Activated naive CD4-positive, alpha-beta T cell treated with anti-CD3 and anti-CD28 coated beads, Interleukin-2, amount 10 ng/mL, durations not matched to agents 7 days and 5 days (primary cell): ENCODE measurements around the gene ARHGAP24.

ENCODE experiments used
- CTCF ChIA-PET: fragments of 350-600 bp; sonication (Branson Sonifier 250); formaldehyde crosslinking; loops from one replicate; lab custom pipeline; 2021; ENCODE audit warnings: antibody characterized with exemption; lab: Charles Lee
- DNase-seq: peaks from one replicate; pipeline ENCODE4 v3.0.0-alpha.2; 2020
- H3K27ac Mint-ChIP-seq: one replicate; pipeline ENCODE4 v1.8.0; 2021; ENCODE audit warnings: mild to moderate bottlenecking, moderate library complexity, mixed read lengths
- H3K27me3 Mint-ChIP-seq: one replicate; pipeline ENCODE4 v1.8.0; 2021; ENCODE audit warnings: mild to moderate bottlenecking, mixed read lengths
- H3K36me3 Mint-ChIP-seq: one replicate; pipeline ENCODE4 v1.8.0; 2021; ENCODE audit warnings: mixed read lengths
- H3K4me1 Mint-ChIP-seq: one replicate; pipeline ENCODE4 v1.8.0; 2021; ENCODE audit warnings: mixed read lengths
- H3K4me3 Mint-ChIP-seq: one replicate; pipeline ENCODE4 v1.8.0; 2021; ENCODE audit warnings: mild to moderate bottlenecking, moderate library complexity, mixed read lengths
- H3K9me3 Mint-ChIP-seq: one replicate; pipeline ENCODE4 v1.8.0; 2021; ENCODE audit warnings: mixed read lengths

The ARHGAP24 gene

GRCh38 chr4:85603437-85604336 is 128.7 kb downstream of the ARHGAP24 start:
- no peak for DNase-seq

GRCh38 chr4:85606505-85606904 is 131.6 kb downstream of the ARHGAP24 start:
- Mint-ChIP-seq H3K9me3 (no peaks in the 10 kb centered on the region), H3K4me3 (no peak overlapping the region), H3K27me3 (no peaks in the 10 kb centered on the region), H3K36me3 (no peaks in the 10 kb centered on the region), H3K4me1 (no peaks in the 10 kb centered on the region), H3K27ac (no peak overlapping the region)
- CTCF ChIA-PET = no interaction called here
- no peak for DNase-seq

More at GRCh38 chr4:85603437-85604336, 128.7 kb downstream of the ARHGAP24 start:
- Mint-ChIP-seq H3K27ac (no peak overlapping the region), H3K36me3 (no peaks in the 10 kb centered on the region), H3K4me1 (no peaks in the 10 kb centered on the region), H3K4me3 (no peak overlapping the region), H3K27me3 (no peaks in the 10 kb centered on the region), H3K9me3 (no peaks in the 10 kb centered on the region)
- CTCF ChIA-PET = no interaction called here

DNA sequence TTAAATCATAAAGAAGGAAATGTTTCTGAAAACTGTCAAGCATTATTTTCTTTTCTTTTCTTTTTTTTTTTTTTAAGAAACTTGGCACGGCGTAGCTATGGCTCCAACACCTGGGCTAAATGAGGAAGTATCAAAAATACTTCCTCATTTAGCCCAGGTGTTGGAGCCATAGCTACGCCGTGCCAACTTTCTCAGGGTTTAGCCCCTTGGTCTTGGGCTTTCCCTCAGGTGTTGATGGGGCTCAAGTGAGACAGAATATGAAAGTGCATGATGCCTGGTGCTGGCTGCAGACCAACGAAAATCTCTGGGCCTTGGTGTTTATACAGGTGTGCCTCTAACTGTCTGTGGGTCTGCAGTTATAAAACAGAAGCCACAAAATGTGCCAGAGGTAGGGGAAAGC is 132.7 kb downstream of the ARHGAP24 start:
- CTCF ChIA-PET = no interaction called here
- DNase-seq = no peak
- Mint-ChIP-seq H3K36me3 (no peaks in the 10 kb centered on the region), H3K27me3 (no peaks in the 10 kb centered on the region), H3K9me3 (no peaks in the 10 kb centered on the region), H3K4me1 (no peaks in the 10 kb centered on the region), H3K4me3 (no peak overlapping the region), H3K27ac (no peak overlapping the region)

DNA sequence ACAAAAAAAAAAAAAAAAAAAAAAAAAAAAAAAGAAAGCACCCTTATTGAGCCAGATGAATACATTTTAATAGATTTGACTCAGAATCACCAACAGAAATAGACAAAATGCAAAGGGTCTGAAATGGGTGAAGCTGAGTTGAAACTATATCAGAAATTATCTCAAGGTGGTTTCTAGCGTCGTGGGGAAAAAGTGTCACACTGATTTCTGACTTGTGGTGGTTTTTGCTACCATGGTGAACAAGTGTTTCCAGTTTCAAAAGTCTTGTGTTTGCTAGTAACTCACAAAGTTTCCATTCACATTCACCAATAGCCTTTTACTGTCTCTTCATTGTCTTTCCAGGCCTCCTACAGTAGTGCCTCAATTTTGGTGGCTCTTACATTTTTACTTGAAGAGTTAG is 135.5 kb downstream of the ARHGAP24 start:
- no peak overlapping the region for H3K27ac Mint-ChIP-seq
- no peak for DNase-seq
- CTCF ChIA-PET = no interaction called here
- H3K4me1 Mint-ChIP-seq = no peaks in the 10 kb centered on the region
- no peaks in the 10 kb centered on the region for H3K9me3 Mint-ChIP-seq
- H3K4me3 Mint-ChIP-seq = no peak overlapping the region
- H3K36me3 Mint-ChIP-seq = no peaks in the 10 kb centered on the region
- no peaks in the 10 kb centered on the region for H3K27me3 Mint-ChIP-seq

GRCh38 chr4:85611661-85612060 is 136.7 kb downstream of the ARHGAP24 start:
- no peak overlapping the region for H3K4me3 Mint-ChIP-seq
- CTCF ChIA-PET = no interaction called here
- DNase-seq = no peak
- no peaks in the 10 kb centered on the region for H3K36me3 Mint-ChIP-seq
- H3K9me3 Mint-ChIP-seq = no peaks in the 10 kb centered on the region
- no peaks in the 10 kb centered on the region for H3K27me3 Mint-ChIP-seq
- H3K4me1 Mint-ChIP-seq = no peaks in the 10 kb centered on the region
- H3K27ac Mint-ChIP-seq = no peak overlapping the region

GRCh38 chr4:85613901-85614300 is 139.0 kb downstream of the ARHGAP24 start:
- no peak overlapping the region for H3K27ac Mint-ChIP-seq
- no peaks in the 10 kb centered on the region for H3K4me1 Mint-ChIP-seq
- H3K9me3 Mint-ChIP-seq = no peaks in the 10 kb centered on the region
- CTCF ChIA-PET = no interaction called here
- no peaks in the 10 kb centered on the region for H3K36me3 Mint-ChIP-seq
- no peak overlapping the region for H3K4me3 Mint-ChIP-seq
- no peaks in the 10 kb centered on the region for H3K27me3 Mint-ChIP-seq
- DNase-seq = no peak

- H3K27me3 Mint-ChIP-seq = no peaks in the 10 kb centered on the region
- no peaks in the 10 kb centered on the region for H3K4me1 Mint-ChIP-seq
- no peaks in the 10 kb centered on the region for H3K9me3 Mint-ChIP-seq
- no peak for DNase-seq
- H3K4me3 Mint-ChIP-seq = no peak overlapping the region
- CTCF ChIA-PET = no interaction called here
- no peak overlapping the region for H3K27ac Mint-ChIP-seq
- no peaks in the 10 kb centered on the region for H3K36me3 Mint-ChIP-seq
Measured at GRCh38 chr4:85615952-85616351, 141.0 kb downstream of the ARHGAP24 start.

- CTCF ChIA-PET = no interaction called here
- H3K4me3 Mint-ChIP-seq = no peak overlapping the region
- DNase-seq = no peak
- no peaks in the 10 kb centered on the region for H3K9me3 Mint-ChIP-seq
- no peaks in the 10 kb centered on the region for H3K36me3 Mint-ChIP-seq
- H3K27ac Mint-ChIP-seq = no peak overlapping the region
- no peaks in the 10 kb centered on the region for H3K27me3 Mint-ChIP-seq
- no peaks in the 10 kb centered on the region for H3K4me1 Mint-ChIP-seq
Measured at GRCh38 chr4:85617202-85617601, 142.3 kb downstream of the ARHGAP24 start.

- CTCF ChIA-PET = no interaction called here
- no peaks in the 10 kb centered on the region for H3K36me3 Mint-ChIP-seq
- no peak overlapping the region for H3K4me3 Mint-ChIP-seq
- H3K4me1 Mint-ChIP-seq = no peaks in the 10 kb centered on the region
- no peaks in the 10 kb centered on the region for H3K27me3 Mint-ChIP-seq
- H3K27ac Mint-ChIP-seq = no peak overlapping the region
- DNase-seq = no peak
- peaks cover 8% of the 10 kb centered on the region for H3K9me3 Mint-ChIP-seq
Measured at GRCh38 chr4:85632981-85633380, 158.0 kb downstream of the ARHGAP24 start.

- H3K36me3 Mint-ChIP-seq = no peaks in the 10 kb centered on the region
- CTCF ChIA-PET = interaction anchor here (1.1 kb wide), 1 partner anchor 11 kb away, joined by 3 read pairs; no protein-coding TSS in a partner anchor
- no peak overlapping the region for H3K27ac Mint-ChIP-seq
- no peaks in the 10 kb centered on the region for H3K27me3 Mint-ChIP-seq
- H3K9me3 Mint-ChIP-seq = no peaks in the 10 kb centered on the region
- no peak overlapping the region for H3K4me3 Mint-ChIP-seq
- no peaks in the 10 kb centered on the region for H3K4me1 Mint-ChIP-seq
- no peak for DNase-seq
Measured at GRCh38 chr4:85637778-85638177, 162.8 kb downstream of the ARHGAP24 start.

DNA sequence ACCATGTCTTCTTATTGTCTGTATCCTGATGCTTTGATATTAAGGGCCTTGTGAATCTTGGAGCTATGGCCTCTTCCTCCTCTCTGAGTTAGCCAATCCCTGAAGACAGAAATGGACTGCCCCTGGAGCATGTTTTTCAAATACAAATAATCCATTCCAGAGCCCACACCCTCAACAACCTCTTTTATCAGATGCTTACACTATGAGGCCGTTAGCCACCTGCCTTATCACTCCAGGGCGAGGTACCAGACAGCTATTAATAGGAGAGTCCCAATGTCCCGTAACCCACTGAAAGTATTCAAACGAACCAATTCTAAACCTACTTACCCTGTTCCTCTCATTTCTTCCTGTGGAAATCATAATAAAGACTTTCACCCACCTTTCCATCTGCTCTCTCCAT is 165.0 kb downstream of the ARHGAP24 start:
- DNase-seq = no peak
- no peaks in the 10 kb centered on the region for H3K27me3 Mint-ChIP-seq
- no peak overlapping the region for H3K4me3 Mint-ChIP-seq
- no peak overlapping the region for H3K27ac Mint-ChIP-seq
- H3K4me1 Mint-ChIP-seq = no peaks in the 10 kb centered on the region
- no peaks in the 10 kb centered on the region for H3K9me3 Mint-ChIP-seq
- CTCF ChIA-PET = no interaction called here
- no peaks in the 10 kb centered on the region for H3K36me3 Mint-ChIP-seq

DNA sequence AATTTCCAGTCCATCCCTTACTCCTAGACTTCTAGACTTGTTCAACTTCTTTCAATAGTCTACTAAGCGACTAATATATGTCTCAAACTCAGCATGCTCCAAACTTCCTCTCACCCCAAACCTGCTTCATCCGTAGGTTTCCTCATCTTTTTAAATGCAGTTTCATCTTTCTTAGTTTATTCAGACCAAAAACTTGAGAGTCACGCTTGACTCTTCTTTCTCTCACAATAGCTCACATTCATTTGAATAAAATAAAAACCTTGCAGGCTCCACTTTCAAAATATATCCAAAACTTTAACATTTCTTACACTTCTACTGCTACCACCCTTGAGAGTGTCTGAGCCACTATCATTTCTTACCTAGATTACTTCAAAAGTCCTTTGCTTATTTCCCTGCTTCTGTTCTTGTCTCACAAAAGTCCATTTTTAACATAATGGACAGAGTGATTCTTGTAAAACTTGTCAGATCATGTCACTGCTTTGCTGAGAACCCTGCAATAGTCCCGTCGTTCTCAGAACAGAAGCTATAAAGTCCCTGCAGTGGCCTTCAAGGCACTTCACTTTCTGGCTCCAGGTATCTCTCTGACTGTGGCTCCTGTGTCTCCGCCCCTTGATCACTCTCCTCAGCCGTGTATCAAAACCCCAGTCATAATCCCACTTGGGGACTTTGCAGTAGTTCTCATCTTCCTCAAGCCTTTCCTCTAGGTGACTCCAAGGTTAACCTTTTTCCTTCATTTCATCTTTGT is 167.6 kb downstream of the ARHGAP24 start:
- no peaks in the 10 kb centered on the region for H3K27me3 Mint-ChIP-seq
- no peak overlapping the region for H3K4me3 Mint-ChIP-seq
- CTCF ChIA-PET = no interaction called here

GRCh38 chr4:85644061-85644460 is 169.1 kb downstream of the ARHGAP24 start:
- no peaks in the 10 kb centered on the region for H3K4me1 Mint-ChIP-seq

More for the DNA sequence above, 167.6 kb downstream of the ARHGAP24 start:
- no peaks in the 10 kb centered on the region for H3K36me3 Mint-ChIP-seq
- H3K9me3 Mint-ChIP-seq = no peaks in the 10 kb centered on the region
- no peaks in the 10 kb centered on the region for H3K4me1 Mint-ChIP-seq
- no peak for DNase-seq
- H3K27ac Mint-ChIP-seq = no peak overlapping the region

GRCh38 chr4:85650908-85651307 is 176.0 kb downstream of the ARHGAP24 start:
- no peak for DNase-seq
- Mint-ChIP-seq H3K27me3 (no peaks in the 10 kb centered on the region), H3K4me1 (no peaks in the 10 kb centered on the region), H3K27ac (no peak overlapping the region), H3K36me3 (no peaks in the 10 kb centered on the region), H3K9me3 (no peaks in the 10 kb centered on the region), H3K4me3 (no peak overlapping the region)
- CTCF ChIA-PET = no interaction called here

More at GRCh38 chr4:85644061-85644460, 169.1 kb downstream of the ARHGAP24 start:
- no peaks in the 10 kb centered on the region for H3K36me3 Mint-ChIP-seq
- no peaks in the 10 kb centered on the region for H3K9me3 Mint-ChIP-seq
- CTCF ChIA-PET = no interaction called here
- H3K4me3 Mint-ChIP-seq = no peak overlapping the region
- no peak overlapping the region for H3K27ac Mint-ChIP-seq
- DNase-seq = no peak
- H3K27me3 Mint-ChIP-seq = no peaks in the 10 kb centered on the region
